Measurements from ENCODE around the gene DLAT. TPM values are rescaled to one million over a fixed set of nuclear protein-coding genes. Genes with fewer than 3 reads are reported as not detected.

Gene DLAT
- polyA plus RNA-seq, 3 donors, result 5.8 to 14.6 (median 11.5) TPM

DNA sequence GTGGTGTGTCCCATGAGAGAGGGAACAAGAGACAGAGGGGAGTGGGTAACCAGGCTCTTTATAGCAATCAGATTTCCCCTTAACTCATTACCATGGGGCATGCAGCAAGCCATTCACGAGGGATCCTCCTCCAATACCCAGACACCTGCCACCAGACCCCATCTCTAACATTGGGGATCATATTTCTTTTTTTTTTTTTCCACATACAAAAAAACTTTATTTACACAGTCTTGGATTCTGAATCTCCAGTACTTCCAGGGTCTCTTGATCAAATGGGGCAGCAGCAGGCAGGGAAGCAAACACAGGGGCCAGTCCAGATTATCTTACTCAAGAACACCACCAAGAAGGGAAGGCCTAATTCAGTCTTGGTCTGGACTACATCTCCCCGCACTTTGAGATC, 4.3 kb downstream of the DLAT start:
- peaks cover 49 to 61% of the 10 kb centered on the region in 2 donors for H3K36me3 ChIP-seq (replicated peaks in 1 of 2; ENCODE audit: control insufficient read depth in 1 of 2, insufficient read depth in 2 of 2, low read length in 2 of 2)
- peak overlapping the region in 2 of 7 donors; percentile 1 to 7 for H3K27ac Mint-ChIP-seq
- intact Hi-C loops (cut with micrococcal nuclease), result loop anchor here in 1 of 2 donors (10.0 kb wide), 1 partner anchor 95 kb away; the partner anchor contains the start of gene DIXDC1

DNA sequence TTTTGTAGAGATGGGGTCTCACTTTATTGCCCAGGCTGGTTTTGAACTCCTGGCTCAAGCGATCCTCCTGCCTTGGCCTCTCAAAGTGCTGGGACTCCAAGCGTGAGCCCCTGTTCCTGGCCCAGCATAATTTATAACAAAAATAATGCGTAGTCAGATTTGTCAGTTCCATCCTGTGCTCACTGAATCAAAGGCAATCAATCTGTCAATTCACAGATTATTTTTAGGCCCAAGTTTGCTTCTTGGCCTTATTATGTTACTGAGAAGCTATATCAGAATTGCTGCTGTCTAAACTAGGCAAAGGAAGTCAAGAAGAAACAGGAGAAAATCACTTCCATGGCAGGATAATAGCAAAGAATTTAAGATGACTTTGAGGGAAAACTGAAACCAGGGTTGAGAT, 8.7 kb downstream of the DLAT start:
- Histone ChIP-seq H3K9me3 (replicated peaks in 1 of 2; ENCODE audit: control insufficient read depth in 1 of 2, insufficient read depth in 1 of 2, low read length in 2 of 2) (no peaks in the 10 kb centered on the region), H2AFZ (ENCODE audit: insufficient read depth, low read depth, low read length, poor library complexity, severe bottlenecking) (no peak overlapping the region), H3K9ac (ENCODE audit: insufficient read depth, low read length, poor library complexity, severe bottlenecking) (no peak overlapping the region), H4K20me1 (ENCODE audit: insufficient read depth, low read length) (no peaks in the 10 kb centered on the region), H3K4me3 (replicated peaks in 1 of 3; ENCODE audit: low read depth in 2 of 3, low read length in 3 of 3) (no peak overlapping the region), H3K27ac (ENCODE audit: low read depth in 1 of 2, low read length in 2 of 2) (no peak overlapping the region), H3K4me2 (replicated peaks; ENCODE audit: extremely low read depth, low read length, poor library complexity, severe bottlenecking) (no peak overlapping the region), H3K79me2 (ENCODE audit: insufficient read depth, low read length) (no peaks in the 10 kb centered on the region), H3K27me3 (ENCODE audit: control insufficient read depth in 2 of 2, insufficient read depth in 2 of 2, low read length in 2 of 2) (no peaks in the 10 kb centered on the region), H3K4me1 (ENCODE audit: control insufficient read depth in 1 of 2, insufficient read depth in 2 of 2, low read length in 2 of 2) (no peaks in the 10 kb centered on the region), H3K36me3 (replicated peaks in 1 of 2; ENCODE audit: control insufficient read depth in 1 of 2, insufficient read depth in 2 of 2, low read length in 2 of 2) (peaks cover 63 to 82% of the 10 kb centered on the region in 2 donors)
- peaks cover 62 to 84% of the 10 kb centered on the region in 2 donors for H3K36me3 Mint-ChIP-seq
- H3K4me3 Mint-ChIP-seq, result no peak overlapping the region
- no peaks in the 10 kb centered on the region for H3K27me3 Mint-ChIP-seq (ENCODE audit: low read depth in 3 of 3)
- no peaks in the 10 kb centered on the region for H3K9me3 Mint-ChIP-seq
- TF ChIP-seq, protein P1, sequence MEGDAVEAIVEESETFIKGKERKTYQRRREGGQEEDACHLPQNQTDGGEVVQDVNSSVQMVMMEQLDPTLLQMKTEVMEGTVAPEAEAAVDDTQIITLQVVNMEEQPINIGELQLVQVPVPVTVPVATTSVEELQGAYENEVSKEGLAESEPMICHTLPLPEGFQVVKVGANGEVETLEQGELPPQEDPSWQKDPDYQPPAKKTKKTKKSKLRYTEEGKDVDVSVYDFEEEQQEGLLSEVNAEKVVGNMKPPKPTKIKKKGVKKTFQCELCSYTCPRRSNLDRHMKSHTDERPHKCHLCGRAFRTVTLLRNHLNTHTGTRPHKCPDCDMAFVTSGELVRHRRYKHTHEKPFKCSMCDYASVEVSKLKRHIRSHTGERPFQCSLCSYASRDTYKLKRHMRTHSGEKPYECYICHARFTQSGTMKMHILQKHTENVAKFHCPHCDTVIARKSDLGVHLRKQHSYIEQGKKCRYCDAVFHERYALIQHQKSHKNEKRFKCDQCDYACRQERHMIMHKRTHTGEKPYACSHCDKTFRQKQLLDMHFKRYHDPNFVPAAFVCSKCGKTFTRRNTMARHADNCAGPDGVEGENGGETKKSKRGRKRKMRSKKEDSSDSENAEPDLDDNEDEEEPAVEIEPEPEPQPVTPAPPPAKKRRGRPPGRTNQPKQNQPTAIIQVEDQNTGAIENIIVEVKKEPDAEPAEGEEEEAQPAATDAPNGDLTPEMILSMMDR (IDR thresholded peaks at IDR 0.05), result no peak
- 100% methylated on average over 3 of the region's 3 CpGs for WGBS (ENCODE audit: insufficient coverage)
- peak overlapping the region in 1 of 7 donors; percentile 31 for H3K27ac Mint-ChIP-seq
- intact Hi-C loops (cut with micrococcal nuclease), result no loop called here
- H3K4me1 Mint-ChIP-seq, result no peaks in the 10 kb centered on the region
- no peak for DNase-seq

More for the DNA sequence above, 4.3 kb downstream of the DLAT start:
- TF ChIP-seq, protein P1 (IDR thresholded peaks at IDR 0.05), result no peak
- H3K4me3 ChIP-seq (replicated peaks in 1 of 3; ENCODE audit: low read depth in 2 of 3, low read length in 3 of 3), result no peak overlapping the region
- H3K27ac ChIP-seq (ENCODE audit: low read depth in 1 of 2, low read length in 2 of 2), result no peak overlapping the region
- H4K20me1 ChIP-seq (ENCODE audit: insufficient read depth, low read length), result no peaks in the 10 kb centered on the region
- H3K9me3 Mint-ChIP-seq, result peaks cover 0 to 2% (median 0%) of the 10 kb centered on the region in 7 donors
- H3K79me2 ChIP-seq (ENCODE audit: insufficient read depth, low read length), result peaks cover 7% of the 10 kb centered on the region
- H3K4me1 Mint-ChIP-seq, result peaks cover 10% of the 10 kb centered on the region
- H3K9me3 ChIP-seq (replicated peaks in 1 of 2; ENCODE audit: control insufficient read depth in 1 of 2, insufficient read depth in 1 of 2, low read length in 2 of 2), result no peaks in the 10 kb centered on the region
- DNase-seq, result no peak
- no peak overlapping the region for H3K4me2 ChIP-seq (replicated peaks; ENCODE audit: extremely low read depth, low read length, poor library complexity, severe bottlenecking)
- 100% methylated on average over 1 of the region's 2 CpGs for WGBS (ENCODE audit: insufficient coverage)
- peaks cover 44 to 56% of the 10 kb centered on the region in 2 donors for H3K36me3 Mint-ChIP-seq
- H3K27me3 ChIP-seq (ENCODE audit: control insufficient read depth in 2 of 2, insufficient read depth in 2 of 2, low read length in 2 of 2), result no peaks in the 10 kb centered on the region
- no peak overlapping the region for H3K9ac ChIP-seq (ENCODE audit: insufficient read depth, low read length, poor library complexity, severe bottlenecking)
- H3K27me3 Mint-ChIP-seq (ENCODE audit: low read depth in 3 of 3), result no peaks in the 10 kb centered on the region
- H2AFZ ChIP-seq (ENCODE audit: insufficient read depth, low read depth, low read length, poor library complexity, severe bottlenecking), result no peak overlapping the region
- peaks cover 6 to 12% of the 10 kb centered on the region in 2 donors for H3K4me1 ChIP-seq (ENCODE audit: control insufficient read depth in 1 of 2, insufficient read depth in 2 of 2, low read length in 2 of 2)
- no peak overlapping the region for H3K4me3 Mint-ChIP-seq
